A549 treated with Hydrocortisone at 1 μM for 4 hours (cell line): Measurements from ENCODE around the gene ATP2B3. TPM values are rescaled to one million over a fixed set of nuclear protein-coding genes. Genes with fewer than 3 reads are reported as not detected.

Experiments
- total RNA-seq: library from RNA; stranded (reverse); fragments of 200-300 nt; extraction: Qiagen RNA extraction; gene quantifications from 5 replicates; pipeline ENCODE4 v1.2.3, GENCODE V29; 2022

The ATP2B3 gene
- total RNA-seq = 0.05 to 0.31 TPM (median 0.12 TPM) in 5 replicates

GRCh38 chrX:153517423-153517822 lies at the start of gene ATP2B3:
Gene ATP2B3 (plus strand): TSS chrX:153517642. CDS start chrX:153536248, 18,606 bp downstream.

GRCh38 chrX:153470411-153471363 lies 46.8 kb upstream of the ATP2B3 start, which contains the start of gene HAUS7:
Gene HAUS7 (minus strand): TSS chrX:153470576. CDS start chrX:153470557, 19 bp downstream.

GRCh38 chrX:153494541-153495361 lies 22.7 kb upstream of the ATP2B3 start, which contains the start of gene BGN:
Gene BGN (plus strand): TSS chrX:153494980. CDS start chrX:153504632, 9,652 bp downstream.

GRCh38 chrX:153598541-153599191 lies 81.2 kb downstream of the ATP2B3 start, which contains the start of gene CCNQ:
Gene CCNQ (minus strand): TSS chrX:153599139. CDS start chrX:153599073, 66 bp downstream.

Other genes with a start within 250 kb of the ATP2B3 start
- 0.02 TPM in 1 of 5 replicates, not detected in the others for gene PNMA6F, start 195.9 kb upstream of the ATP2B3 start, total RNA-seq
- gene ZNF275, start 183.5 kb upstream of the ATP2B3 start, total RNA-seq = 4.6 to 6.6 TPM (median 5.8 TPM) in 5 replicates
- 0.03 TPM in 1 of 5 replicates, not detected in the others for gene PNMA6E, start 116.3 kb upstream of the ATP2B3 start, total RNA-seq
- gene ZFP92, start 106.2 kb upstream of the ATP2B3 start, total RNA-seq = 0.52 to 0.62 TPM (median 0.56 TPM) in 5 replicates
- gene TREX2, start 71.6 kb upstream of the ATP2B3 start, total RNA-seq = 1.2 to 1.8 TPM (median 1.5 TPM) in 5 replicates
- gene HAUS7, start 47.1 kb upstream of the ATP2B3 start, total RNA-seq = 51.1 to 62.7 TPM (median 55.5 TPM) in 5 replicates
- not detected in 5 replicates for gene BGN, start 22.7 kb upstream of the ATP2B3 start, total RNA-seq
- 40.9 to 59.7 TPM (median 57.6 TPM) in 5 replicates for gene CCNQ, start 81.5 kb downstream of the ATP2B3 start, total RNA-seq
- gene DUSP9, start 129.6 kb downstream of the ATP2B3 start, total RNA-seq = 1.0 to 1.6 TPM (median 1.5 TPM) in 5 replicates
- 0.13 to 0.44 TPM (median 0.26 TPM) in 3 of 5 replicates, not detected in the others for gene PNCK, start 156.2 kb downstream of the ATP2B3 start, total RNA-seq
- 10.0 to 14.5 TPM (median 12.6 TPM) in 5 replicates for gene SLC6A8, start 170.3 kb downstream of the ATP2B3 start, total RNA-seq
- gene BCAP31, start 206.7 kb downstream of the ATP2B3 start, total RNA-seq = 351 to 491 TPM (median 368 TPM) in 5 replicates
- gene ABCD1, start 207.2 kb downstream of the ATP2B3 start, total RNA-seq = 2.5 to 4.0 TPM (median 3.6 TPM) in 5 replicates
- gene PLXNB3, start 246.6 kb downstream of the ATP2B3 start, total RNA-seq = 3.1 to 4.0 TPM (median 3.6 TPM) in 5 replicates